Left cardiac atrium (tissue), 4 donors: ENCODE data around the gene ANG. TPM values are rescaled to one million over a fixed set of nuclear protein-coding genes. Genes with fewer than 3 reads are reported as not detected.

Experiments used
- ATAC-seq, 2 donors: fragments of 200-7000 bp; cut with Tn5 transposase; one replicate each; pipeline ENCODE4 v1.9.1; 2020; ENCODE audit warnings: mild to moderate bottlenecking in 2 of 2, moderate library complexity in 2 of 2
- DNase-seq: peaks from one replicate; pipeline ENCODE4 v3.0.0-alpha.2; 2020
- intact Hi-C, 2 donors: fragments of 100-400 bp; cut with DNase I; formaldehyde crosslinking; loops; one replicate each; pipeline versions ENCODE4 v1.14.1 to v1.15.1; 2022 to 2023
- total RNA-seq, 2 donors: library from RNA; stranded (reverse); fragmentation: NEBNext Ultra II Directional; extraction: Animal tissue kit (Norgen Biotek cat#: 25700); gene quantifications; one replicate each; pipeline ENCODE4 v1.2.1, GENCODE V29; 2021
- donor health status: DM: no; HTN: yes; CAD: no.
- donor health status: DM: no; HTN: yes; CAD: no; lungs with severe emphysema.
- donor health status: DM: yes; HTN: yes; CAD: no.
- donor health status: Dilated cardiomyopathy.

ANG gene
- total RNA-seq, 2 donors from 2014 or later = 7.1 to 13.0 TPM

GRCh38 chr14:20671597-20672283, 16.8 kb upstream of the ANG start:
- intact Hi-C loops = no loop called here
- no peak for ATAC-seq
- DNase-seq = no peak

GRCh38 chr14:20675669-20676068, 12.9 kb upstream of the ANG start:
- ATAC-seq (no peak), DNase-seq (no peak)
- intact Hi-C loops = no loop called here

- intact Hi-C loops = no loop called here
- no peak for DNase-seq
- ATAC-seq = no peak
Measured at GRCh38 chr14:20676072-20676471, 12.5 kb upstream of the ANG start.

GRCh38 chr14:20679907-20680306, 8.7 kb upstream of the ANG start:
- intact Hi-C loops = loop anchor here (5.0 to 10.0 kb wide), 5 partner anchors 53 to 338 kb away; partner anchors contain the start of genes APEX1 (in 1 of the 2), OSGEP (in 1 of the 2), PARP2 (in 1 of the 2) and TEP1 (in 1 of the 2)
- ATAC-seq (no peak), DNase-seq (peak; percentile 30)

- ATAC-seq (no peak), DNase-seq (no peak)
- intact Hi-C loops = loop anchor here (5.0 to 10.0 kb wide), 5 partner anchors 53 to 338 kb away; partner anchors contain the start of genes APEX1 (in 1 of the 2), OSGEP (in 1 of the 2), PARP2 (in 1 of the 2) and TEP1 (in 1 of the 2)
Measured at GRCh38 chr14:20680363-20680762, 8.2 kb upstream of the ANG start.

GRCh38 chr14:20680843-20681347, 7.7 kb upstream of the ANG start:
- DNase-seq = no peak
- intact Hi-C loops = loop anchor here (5.0 to 10.0 kb wide), 5 partner anchors 54 to 339 kb away; partner anchors contain the start of genes APEX1 (in 1 of the 2), OSGEP (in 1 of the 2), PARP2 (in 1 of the 2) and TEP1 (in 1 of the 2)
- ATAC-seq = peak in 1 of 2 donors; percentile 8

- DNase-seq (peak; percentile 84), ATAC-seq (peak; percentile 32 to 50)
- intact Hi-C loops = loop anchor here (5.0 to 10.0 kb wide), 5 partner anchors 54 to 339 kb away; partner anchors contain the start of genes APEX1 (in 1 of the 2), OSGEP (in 1 of the 2), PARP2 (in 1 of the 2) and TEP1 (in 1 of the 2)
Measured at GRCh38 chr14:20681348-20682126, 7.0 kb upstream of the ANG start.

- ATAC-seq = no peak
- no peak for DNase-seq
- intact Hi-C loops = loop anchor here (5.0 to 10.0 kb wide), 5 partner anchors 55 to 340 kb away; partner anchors contain the start of genes APEX1 (in 1 of the 2), OSGEP (in 1 of the 2), PARP2 (in 1 of the 2) and TEP1 (in 1 of the 2)
Measured at GRCh38 chr14:20682127-20682434, 6.5 kb upstream of the ANG start.

GRCh38 chr14:20682435-20683124, 6.0 kb upstream of the ANG start:
- ATAC-seq (peak; percentile 88 to 89), DNase-seq (peak; percentile 92)
- intact Hi-C loops = loop anchor here (1.0 to 10.0 kb wide), 6 partner anchors 55 to 340 kb away; partner anchors contain the start of genes APEX1 (in 1 of the 2), OSGEP (in 1 of the 2), PARP2 (in 1 of the 2) and TEP1 (in 1 of the 2)

GRCh38 chr14:20683125-20683890, 5.3 kb upstream of the ANG start:
- intact Hi-C loops = loop anchor here (1.0 to 10.0 kb wide), 6 partner anchors 56 to 341 kb away; partner anchors contain the start of genes APEX1 (in 1 of the 2), OSGEP (in 1 of the 2), PARP2 (in 1 of the 2) and TEP1 (in 1 of the 2)
- DNase-seq (peak; percentile 79), ATAC-seq (peak; percentile 54 to 65)

- intact Hi-C loops = loop anchor here (1.0 to 10.0 kb wide), 6 partner anchors 57 to 342 kb away; partner anchors contain the start of genes APEX1 (in 1 of the 2), OSGEP (in 1 of the 2), PARP2 (in 1 of the 2) and TEP1 (in 1 of the 2)
- ATAC-seq (peak; percentile 42 to 65), DNase-seq (peak; percentile 87)
Measured at GRCh38 chr14:20683891-20684661, 4.5 kb upstream of the ANG start, which contains the start of gene RNASE4. Gene RNASE4 (plus strand): TSS chr14:20684560. CDS start chr14:20699372, 14,812 bp downstream.

GRCh38 chr14:20684662-20685456, 3.7 kb upstream of the ANG start:
- ATAC-seq (no peak), DNase-seq (peak; percentile 30)
- intact Hi-C loops = loop anchor here (5.0 to 10.0 kb wide), 5 partner anchors 58 to 343 kb away; partner anchors contain the start of genes APEX1 (in 1 of the 2), OSGEP (in 1 of the 2), PARP2 (in 1 of the 2) and TEP1 (in 1 of the 2)

- ATAC-seq = no peak
- intact Hi-C loops = loop anchor here in 1 of 2 donors (10.0 kb wide), 1 partner anchor 232 kb away; the partner anchor contains the start of genes APEX1 and OSGEP
Measured at GRCh38 chr14:20686386-20687143, 2.0 kb upstream of the ANG start.

GRCh38 chr14:20687362-20688166, 1.0 kb upstream of the ANG start:
- no peak for DNase-seq
- intact Hi-C loops = loop anchor here in 1 of 2 donors (10.0 kb wide), 1 partner anchor 233 kb away; the partner anchor contains the start of genes APEX1 and OSGEP

More at GRCh38 chr14:20686386-20687143, 2.0 kb upstream of the ANG start:
- DNase-seq = no peak

More at GRCh38 chr14:20687362-20688166, 1.0 kb upstream of the ANG start:
- ATAC-seq = no peak
